Fibroblast of lung (primary cell): Measurements from ENCODE around the gene WBP1L. TPM values are rescaled to one million over a fixed set of nuclear protein-coding genes. Genes with fewer than 3 reads are reported as not detected.

Experiments used
- DNase-seq, 2 donors: peaks; one replicate each; pipeline versions ENCODE4 v3.0.0 to v3.0.0-alpha.2; 2010; ENCODE audit warnings: low read depth in 2 of 2
- H2AFZ ChIP-seq: 2 replicates; pipeline ENCODE4 v1.5.1; 2012; ENCODE audit warnings: low read length, control low read depth, inconsistent platforms
- H3K27ac ChIP-seq: 2 replicates; pipeline ENCODE4 v1.5.1; 2011; ENCODE audit warnings: low read length, control low read depth; ENCODE audit not compliant: insufficient read depth
- H3K27me3 ChIP-seq: 2 replicates; pipeline ENCODE4 v1.5.1; 2011; ENCODE audit warnings: mild to moderate bottlenecking, low read length; ENCODE audit not compliant: control insufficient read depth, insufficient read depth
- H3K36me3 ChIP-seq: 2 replicates; pipeline ENCODE4 v1.5.1; 2011; ENCODE audit warnings: low read length; ENCODE audit not compliant: control insufficient read depth, insufficient read depth
- H3K4me1 ChIP-seq: 2 replicates; pipeline ENCODE4 v1.5.1; 2011; ENCODE audit warnings: low read length; ENCODE audit not compliant: control insufficient read depth, insufficient read depth; ENCODE audit errors: extremely low read depth
- H3K4me2 ChIP-seq: 2 replicates; pipeline ENCODE4 v1.5.1; 2011; ENCODE audit warnings: low read length, control low read depth; ENCODE audit not compliant: insufficient read depth; ENCODE audit errors: extremely low read depth
- H3K4me3 ChIP-seq, 4 experiments: fragments of 200-600 bp in 1 of 4; sonication (generic) in 1 of 4; replicated peaks in 1 of 4; 2 replicates each; pipeline ENCODE4 v1.5.1; 2011 to 2016; ENCODE audit warnings: low read length in 4 of 4, low read depth in 3 of 4, mild to moderate bottlenecking in 3 of 4, control low read depth in 2 of 4, inconsistent platforms in 1 of 4, mixed read lengths in 1 of 4; ENCODE audit not compliant: insufficient read depth in 1 of 4; ENCODE audit errors: control extremely low read depth in 1 of 4
- H3K79me2 ChIP-seq: 2 replicates; pipeline ENCODE4 v1.5.1; 2012; ENCODE audit warnings: mild to moderate bottlenecking, low read length, inconsistent platforms; ENCODE audit not compliant: control insufficient read depth, insufficient read depth
- H3K9ac ChIP-seq: 2 replicates; pipeline ENCODE4 v1.5.1; 2011; ENCODE audit warnings: mild to moderate bottlenecking, low read length, control low read depth; ENCODE audit not compliant: insufficient read depth
- H3K9me3 ChIP-seq: 2 replicates; pipeline ENCODE4 v1.5.1; 2012; ENCODE audit warnings: low read depth, low read length; ENCODE audit not compliant: control insufficient read depth, insufficient read depth
- H4K20me1 ChIP-seq: 2 replicates; pipeline ENCODE4 v1.5.1; 2011; ENCODE audit warnings: low read length; ENCODE audit not compliant: control insufficient read depth, insufficient read depth; ENCODE audit errors: extremely low read depth
- EZH2 ChIP-seq: IDR thresholded peaks from 2 replicates; pipeline ENCODE4 v1.5.1; 2012; ENCODE audit warnings: low read length, control low read depth, mild to moderate bottlenecking; ENCODE audit errors: missing control alignments
- polyA plus RNA-seq, 2 donors: library from polyadenylated mRNA; depleted of rRNA in 1 of 2; stranded (reverse) in 1 of 2; unstranded in 1 of 2; fragments of >200 nt; gene quantifications; 2 replicates each; pipeline ENCODE4 v1.2.1, GENCODE V29; 2011 to 2012; ENCODE audit warnings: missing spikeins in 1 of 2
- total RNA-seq: library from RNA; depleted of rRNA; stranded (reverse); fragments of >200 nt; gene quantifications from 2 replicates; pipeline ENCODE4 v1.2.1, GENCODE V29; 2014
- TF ChIP-seq, protein P1 (sequence below), 2 donors: IDR thresholded peaks in 1 of 2; conservative IDR thresholded peaks in 1 of 2; 1 replicate in 1 of 2; 2 replicates in 1 of 2; pipeline ENCODE4 v1.5.1; 2011 to 2012; ENCODE audit warnings: low read length in 2 of 2, control low read depth in 1 of 2, inconsistent platforms in 1 of 2, low read depth in 1 of 2, mild to moderate bottlenecking in 1 of 2

Gene WBP1L
- total and polyA plus RNA-seq, 2 donors (not counting 1 experiment from before 2014, with no cell fraction given) = 36.8 to 40.0 TPM

DNA sequence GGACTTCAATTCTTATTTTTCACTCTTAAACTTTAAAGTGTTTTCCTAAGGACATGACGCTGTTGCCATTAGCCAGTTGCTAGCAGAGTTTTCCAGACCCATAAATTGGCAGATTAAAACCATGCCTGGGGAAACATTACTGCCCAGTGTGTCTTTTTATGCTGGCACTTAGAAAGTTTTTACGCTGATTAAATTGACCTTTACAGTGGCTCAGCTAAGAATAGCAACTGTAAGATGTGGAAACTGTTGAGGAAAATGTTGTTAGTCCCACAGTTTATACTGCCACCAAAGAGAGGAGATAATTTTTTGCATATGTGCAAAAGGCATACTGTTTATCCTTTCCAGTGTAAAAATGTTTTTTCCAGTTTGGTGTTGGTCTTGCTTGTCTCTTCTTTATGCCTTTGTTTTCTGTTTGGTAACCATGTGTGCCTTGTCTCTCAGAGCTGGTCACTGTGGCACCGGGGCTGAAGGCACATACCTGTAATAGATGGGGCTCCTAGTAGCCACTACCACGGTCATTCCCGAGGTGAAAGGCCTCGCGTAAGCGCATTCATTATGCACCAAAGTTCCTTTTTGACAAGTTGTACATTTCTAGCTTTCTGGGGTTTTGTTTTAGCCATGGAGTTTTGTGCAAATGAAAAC lies 48.1 kb downstream of the WBP1L start:
- peaks cover 2% of the 10 kb centered on the region for H3K79me2 ChIP-seq
- H3K27ac ChIP-seq = no peak overlapping the region
- H2AFZ ChIP-seq = no peak overlapping the region
- no peaks in the 10 kb centered on the region for H3K36me3 ChIP-seq
- no peak overlapping the region for H3K4me3 ChIP-seq
- H3K4me2 ChIP-seq = no peak overlapping the region
- TF ChIP-seq EZH2 = no peak
- TF ChIP-seq, protein P1, sequence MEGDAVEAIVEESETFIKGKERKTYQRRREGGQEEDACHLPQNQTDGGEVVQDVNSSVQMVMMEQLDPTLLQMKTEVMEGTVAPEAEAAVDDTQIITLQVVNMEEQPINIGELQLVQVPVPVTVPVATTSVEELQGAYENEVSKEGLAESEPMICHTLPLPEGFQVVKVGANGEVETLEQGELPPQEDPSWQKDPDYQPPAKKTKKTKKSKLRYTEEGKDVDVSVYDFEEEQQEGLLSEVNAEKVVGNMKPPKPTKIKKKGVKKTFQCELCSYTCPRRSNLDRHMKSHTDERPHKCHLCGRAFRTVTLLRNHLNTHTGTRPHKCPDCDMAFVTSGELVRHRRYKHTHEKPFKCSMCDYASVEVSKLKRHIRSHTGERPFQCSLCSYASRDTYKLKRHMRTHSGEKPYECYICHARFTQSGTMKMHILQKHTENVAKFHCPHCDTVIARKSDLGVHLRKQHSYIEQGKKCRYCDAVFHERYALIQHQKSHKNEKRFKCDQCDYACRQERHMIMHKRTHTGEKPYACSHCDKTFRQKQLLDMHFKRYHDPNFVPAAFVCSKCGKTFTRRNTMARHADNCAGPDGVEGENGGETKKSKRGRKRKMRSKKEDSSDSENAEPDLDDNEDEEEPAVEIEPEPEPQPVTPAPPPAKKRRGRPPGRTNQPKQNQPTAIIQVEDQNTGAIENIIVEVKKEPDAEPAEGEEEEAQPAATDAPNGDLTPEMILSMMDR (conservative IDR thresholded peaks at IDR 0.05 in 1 of 2, IDR thresholded peaks at IDR 0.05 in 1 of 2; ENCODE audit: low read depth in 1 of 2, low read length in 2 of 2) = no peak
- no peaks in the 10 kb centered on the region for H4K20me1 ChIP-seq
- no peak for DNase-seq
- peaks cover 10% of the 10 kb centered on the region for H3K4me1 ChIP-seq
- no peaks in the 10 kb centered on the region for H3K9me3 ChIP-seq
- H3K9ac ChIP-seq = no peak overlapping the region
- no peaks in the 10 kb centered on the region for H3K27me3 ChIP-seq

GRCh38 chr10:102795453-102796406 lies 52.0 kb downstream of the WBP1L start:
- Histone ChIP-seq H3K9ac (no peak overlapping the region), H3K4me1 (peaks cover 10% of the 10 kb centered on the region), H4K20me1 (no peaks in the 10 kb centered on the region), H2AFZ (no peak overlapping the region), H3K36me3 (peaks cover 4% of the 10 kb centered on the region), H3K4me3 (no peak overlapping the region), H3K79me2 (no peaks in the 10 kb centered on the region), H3K9me3 (no peaks in the 10 kb centered on the region), H3K4me2 (no peak overlapping the region), H3K27ac (no peak overlapping the region), H3K27me3 (no peaks in the 10 kb centered on the region)
- TF ChIP-seq, protein P1 (conservative IDR thresholded peaks at IDR 0.05 in 1 of 2, IDR thresholded peaks at IDR 0.05 in 1 of 2; ENCODE audit: low read depth in 1 of 2, low read length in 2 of 2) = no peak
- TF ChIP-seq EZH2 = no peak
- no peak for DNase-seq

DNA sequence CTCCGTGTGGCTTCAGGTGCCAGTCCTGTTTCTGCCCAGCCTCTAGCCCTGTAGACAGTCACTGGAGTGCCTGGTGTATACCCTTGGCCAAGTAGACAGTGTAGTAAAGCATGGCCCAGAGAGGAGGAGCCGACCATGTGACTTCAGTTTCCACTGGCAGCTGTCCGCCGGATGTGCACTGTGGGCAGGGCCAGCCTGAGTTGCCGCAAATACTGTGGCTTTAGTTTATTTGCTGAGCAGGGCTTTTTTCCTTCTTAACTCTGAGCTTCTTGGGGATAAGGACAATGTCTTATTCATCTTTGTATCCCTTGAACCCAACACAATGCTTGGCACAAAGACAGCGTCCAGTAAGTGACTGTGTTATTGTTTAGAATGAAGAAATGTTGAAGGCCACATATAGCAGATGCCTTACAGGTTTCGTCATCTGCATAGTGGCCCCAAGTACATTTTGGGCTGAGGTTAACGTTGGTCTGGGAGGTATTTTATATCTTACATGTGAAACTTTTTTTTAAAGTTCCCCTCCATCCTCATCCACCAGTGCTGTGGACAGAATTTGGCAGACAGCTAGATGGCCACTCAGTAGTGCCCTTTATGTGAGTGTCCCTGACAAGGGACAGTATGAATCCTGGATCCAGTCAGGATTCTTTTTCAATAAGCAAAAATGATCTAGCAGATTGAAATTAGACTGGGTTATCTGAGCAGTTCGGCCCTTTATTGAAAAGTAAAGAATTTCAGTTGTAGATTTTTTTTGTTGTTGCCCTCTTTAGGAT lies 52.8 kb downstream of the WBP1L start:
- Histone ChIP-seq H3K4me1 (peaks cover 13% of the 10 kb centered on the region), H3K4me2 (no peak overlapping the region), H3K4me3 (no peak overlapping the region), H3K27me3 (no peaks in the 10 kb centered on the region), H3K36me3 (peaks cover 4% of the 10 kb centered on the region), H3K9ac (no peak overlapping the region), H3K9me3 (no peaks in the 10 kb centered on the region), H3K27ac (no peak overlapping the region), H3K79me2 (no peaks in the 10 kb centered on the region), H2AFZ (no peak overlapping the region), H4K20me1 (no peaks in the 10 kb centered on the region)
- DNase-seq = peak; percentile 52 to 64
- TF ChIP-seq EZH2 = no peak
- TF ChIP-seq, protein P1 (conservative IDR thresholded peaks at IDR 0.05 in 1 of 2, IDR thresholded peaks at IDR 0.05 in 1 of 2; ENCODE audit: low read depth in 1 of 2, low read length in 2 of 2) = no peak
